ENCODE results near the gene IKZF4. TPM values are rescaled to one million over a fixed set of nuclear protein-coding genes. Genes with fewer than 3 reads are reported as not detected.
"Not testable (repeated sequence)": the region's sequence is repeated elsewhere in the genome, so short reads cannot be mapped to it uniquely, and the experiment has no call there.

The IKZF4 gene
- polyA plus RNA-seq, 1 donor (not counting 4 experiments of a cell fraction or from before 2014, with no cell fraction given), result 1.1 TPM

DNA sequence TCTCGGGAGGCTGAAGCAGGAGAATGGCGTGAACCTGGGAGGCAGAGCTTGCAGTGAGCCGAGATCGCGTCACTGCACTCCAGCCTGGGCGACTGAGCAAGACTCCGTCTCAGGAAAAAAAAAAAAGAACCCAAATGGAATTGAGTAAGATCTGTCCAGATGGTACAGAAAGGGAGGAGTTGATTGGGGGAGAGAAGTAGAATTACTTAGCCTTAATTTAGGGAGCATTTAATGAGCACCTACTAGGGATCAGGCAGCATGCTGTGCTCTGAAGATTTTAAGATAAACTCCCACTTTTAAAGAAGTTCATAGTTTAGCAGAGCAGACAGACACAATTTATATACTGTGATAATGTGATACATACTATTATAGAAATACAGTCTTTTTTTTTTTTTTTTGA is 42.5 kb upstream of the IKZF4 start:
- H3K9ac ChIP-seq (ENCODE audit: control insufficient read depth, extremely low read depth, insufficient read depth, low read length), result no peak overlapping the region
- peaks cover 10% of the 10 kb centered on the region for H3K4me1 ChIP-seq (ENCODE audit: control insufficient read depth, extremely low read depth, insufficient read depth, low read length)

DNA sequence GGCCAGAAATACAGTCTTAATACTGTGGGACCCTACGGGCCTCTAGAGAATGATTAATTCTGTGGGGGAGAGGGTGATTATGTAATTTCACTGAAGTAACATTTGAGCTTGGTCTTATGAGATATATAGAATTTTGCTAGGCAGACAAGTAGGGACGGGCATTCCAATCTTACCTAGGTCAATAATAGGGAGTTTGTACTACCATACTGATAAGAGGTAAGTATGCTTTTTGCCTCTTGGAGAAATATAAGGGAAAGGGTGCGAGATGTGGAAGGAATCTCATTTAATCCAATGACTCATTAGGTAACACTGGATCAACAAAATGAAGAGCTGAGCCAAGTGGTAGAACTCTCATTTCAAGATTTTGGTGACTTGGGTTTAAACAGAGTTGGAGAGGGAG is 41.8 kb upstream of the IKZF4 start:
- no peak for DNase-seq (ENCODE audit: low read depth, low spot score)
- dilution Hi-C loops (cut with MboI; ENCODE audit: extremely low pct_ligation_motif_present, low sequenced_read_pairs), result no loop called here
- peaks cover 62% of the 10 kb centered on the region for H3K79me2 ChIP-seq (ENCODE audit: control insufficient read depth, insufficient read depth, low read length)

More for the DNA sequence above, 42.5 kb upstream of the IKZF4 start:
- Histone ChIP-seq H3K36me3 (ENCODE audit: control insufficient read depth in 2 of 2, extremely low read depth in 1 of 2, insufficient read depth in 2 of 2, low read length in 2 of 2) (peaks cover 6 to 26% of the 10 kb centered on the region in 2 experiments), H2AFZ (ENCODE audit: control insufficient read depth, low read length) (no peak overlapping the region), H3K9me1 (ENCODE audit: control insufficient read depth, extremely low read depth, insufficient read depth, low read length) (no peaks in the 10 kb centered on the region), H3K4me3 (ENCODE audit: control insufficient read depth in 2 of 3, extremely low read depth in 1 of 3, insufficient read depth in 2 of 3, low read depth in 1 of 3, low read length in 3 of 3) (no peak overlapping the region), H3K9me3 (ENCODE audit: control insufficient read depth, low read depth, low read length) (no peaks in the 10 kb centered on the region), H3K27me3 (ENCODE audit: control insufficient read depth, extremely low read depth, insufficient read depth, low read length) (no peaks in the 10 kb centered on the region), H3K27ac (ENCODE audit: control insufficient read depth, insufficient read depth, low read length) (no peak overlapping the region), H3K79me2 (ENCODE audit: control insufficient read depth, insufficient read depth, low read length) (peaks cover 62% of the 10 kb centered on the region), H3K4me2 (ENCODE audit: control insufficient read depth, extremely low read depth, insufficient read depth, low read depth, low read length) (no peak overlapping the region), H4K20me1 (ENCODE audit: control insufficient read depth, extremely low read depth, insufficient read depth, low read length) (peaks cover 2% of the 10 kb centered on the region)
- dilution Hi-C loops (cut with MboI; ENCODE audit: extremely low pct_ligation_motif_present, low sequenced_read_pairs), result no loop called here
- FAIRE-seq, result no peak
- TF ChIP-seq EZH2 (IDR thresholded peaks at IDR 0.05; ENCODE audit: low read length), result no peak
- TF ChIP-seq, protein P1, sequence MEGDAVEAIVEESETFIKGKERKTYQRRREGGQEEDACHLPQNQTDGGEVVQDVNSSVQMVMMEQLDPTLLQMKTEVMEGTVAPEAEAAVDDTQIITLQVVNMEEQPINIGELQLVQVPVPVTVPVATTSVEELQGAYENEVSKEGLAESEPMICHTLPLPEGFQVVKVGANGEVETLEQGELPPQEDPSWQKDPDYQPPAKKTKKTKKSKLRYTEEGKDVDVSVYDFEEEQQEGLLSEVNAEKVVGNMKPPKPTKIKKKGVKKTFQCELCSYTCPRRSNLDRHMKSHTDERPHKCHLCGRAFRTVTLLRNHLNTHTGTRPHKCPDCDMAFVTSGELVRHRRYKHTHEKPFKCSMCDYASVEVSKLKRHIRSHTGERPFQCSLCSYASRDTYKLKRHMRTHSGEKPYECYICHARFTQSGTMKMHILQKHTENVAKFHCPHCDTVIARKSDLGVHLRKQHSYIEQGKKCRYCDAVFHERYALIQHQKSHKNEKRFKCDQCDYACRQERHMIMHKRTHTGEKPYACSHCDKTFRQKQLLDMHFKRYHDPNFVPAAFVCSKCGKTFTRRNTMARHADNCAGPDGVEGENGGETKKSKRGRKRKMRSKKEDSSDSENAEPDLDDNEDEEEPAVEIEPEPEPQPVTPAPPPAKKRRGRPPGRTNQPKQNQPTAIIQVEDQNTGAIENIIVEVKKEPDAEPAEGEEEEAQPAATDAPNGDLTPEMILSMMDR (optimal IDR thresholded peaks at IDR 0.05 in 1 of 3, IDR thresholded peaks at IDR 0.05 in 1 of 3, conservative IDR thresholded peaks at IDR 0.05 in 1 of 3; ENCODE audit: extremely low read depth in 1 of 3, insufficient read depth in 2 of 3, low read length in 3 of 3), result no peak
- DNase-seq (ENCODE audit: low read depth, low spot score), result no peak

DNA sequence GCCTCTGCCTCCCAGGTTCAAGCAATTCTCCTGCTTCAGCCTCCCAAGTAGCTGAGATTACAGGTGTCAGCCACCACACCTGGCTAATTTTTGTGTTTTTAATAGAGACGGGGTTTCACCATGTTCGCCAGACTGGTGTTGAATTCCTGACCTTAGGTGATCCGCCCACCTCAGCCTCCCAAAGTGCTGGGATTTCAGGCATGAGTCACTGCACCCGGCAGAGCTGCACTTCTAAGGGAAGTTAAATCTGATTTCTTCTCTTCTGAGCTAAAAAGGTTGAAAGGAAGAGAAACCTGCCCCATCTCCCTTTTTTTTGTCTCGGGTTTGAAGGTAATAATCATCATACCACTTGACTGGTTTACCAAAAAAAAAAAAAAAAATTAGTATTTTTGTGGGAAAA is 39.0 kb upstream of the IKZF4 start:
- H3K4me3 ChIP-seq (ENCODE audit: control insufficient read depth in 2 of 3, extremely low read depth in 1 of 3, insufficient read depth in 2 of 3, low read depth in 1 of 3, low read length in 3 of 3); DNase-seq (ENCODE audit: low read depth, low spot score); FAIRE-seq; H3K9me1 ChIP-seq (ENCODE audit: control insufficient read depth, extremely low read depth, insufficient read depth, low read length); H3K4me1 ChIP-seq (ENCODE audit: control insufficient read depth, extremely low read depth, insufficient read depth, low read length); H2AFZ ChIP-seq (ENCODE audit: control insufficient read depth, low read length); H3K27me3 ChIP-seq (ENCODE audit: control insufficient read depth, extremely low read depth, insufficient read depth, low read length); H3K27ac ChIP-seq (ENCODE audit: control insufficient read depth, insufficient read depth, low read length); H3K9me3 ChIP-seq (ENCODE audit: control insufficient read depth, low read depth, low read length); H3K9ac ChIP-seq (ENCODE audit: control insufficient read depth, extremely low read depth, insufficient read depth, low read length); H3K4me2 ChIP-seq (ENCODE audit: control insufficient read depth, extremely low read depth, insufficient read depth, low read depth, low read length); H4K20me1 ChIP-seq (ENCODE audit: control insufficient read depth, extremely low read depth, insufficient read depth, low read length); dilution Hi-C loops (cut with MboI; ENCODE audit: extremely low pct_ligation_motif_present, low sequenced_read_pairs): not testable (repeated sequence)
- Histone ChIP-seq H3K36me3 (ENCODE audit: control insufficient read depth in 2 of 2, extremely low read depth in 1 of 2, insufficient read depth in 2 of 2, low read length in 2 of 2) (peaks cover 20 to 24% of the 10 kb centered on the region in 2 experiments), H3K79me2 (ENCODE audit: control insufficient read depth, insufficient read depth, low read length) (peaks cover 35% of the 10 kb centered on the region)

More for the DNA sequence above, 41.8 kb upstream of the IKZF4 start:
- Histone ChIP-seq H2AFZ (ENCODE audit: control insufficient read depth, low read length) (no peak overlapping the region), H3K27me3 (ENCODE audit: control insufficient read depth, extremely low read depth, insufficient read depth, low read length) (no peaks in the 10 kb centered on the region), H3K4me3 (ENCODE audit: control insufficient read depth in 2 of 3, extremely low read depth in 1 of 3, insufficient read depth in 2 of 3, low read depth in 1 of 3, low read length in 3 of 3) (no peak overlapping the region), H3K4me2 (ENCODE audit: control insufficient read depth, extremely low read depth, insufficient read depth, low read depth, low read length) (no peak overlapping the region), H3K9me3 (ENCODE audit: control insufficient read depth, low read depth, low read length) (no peaks in the 10 kb centered on the region), H4K20me1 (ENCODE audit: control insufficient read depth, extremely low read depth, insufficient read depth, low read length) (peaks cover 2% of the 10 kb centered on the region), H3K36me3 (ENCODE audit: control insufficient read depth in 2 of 2, extremely low read depth in 1 of 2, insufficient read depth in 2 of 2, low read length in 2 of 2) (peaks cover 8 to 26% of the 10 kb centered on the region in 2 experiments), H3K9ac (ENCODE audit: control insufficient read depth, extremely low read depth, insufficient read depth, low read length) (no peak overlapping the region), H3K9me1 (ENCODE audit: control insufficient read depth, extremely low read depth, insufficient read depth, low read length) (no peaks in the 10 kb centered on the region), H3K4me1 (ENCODE audit: control insufficient read depth, extremely low read depth, insufficient read depth, low read length) (peaks cover 10% of the 10 kb centered on the region), H3K27ac (ENCODE audit: control insufficient read depth, insufficient read depth, low read length) (no peak overlapping the region)
- TF ChIP-seq, protein P1 (optimal IDR thresholded peaks at IDR 0.05 in 1 of 3, IDR thresholded peaks at IDR 0.05 in 1 of 3, conservative IDR thresholded peaks at IDR 0.05 in 1 of 3; ENCODE audit: extremely low read depth in 1 of 3, insufficient read depth in 2 of 3, low read length in 3 of 3), result no peak
- TF ChIP-seq EZH2 (IDR thresholded peaks at IDR 0.05; ENCODE audit: low read length), result no peak
- no peak for FAIRE-seq
